PC-9 (cell line): Measurements from ENCODE around the gene MVB12B. TPM values are rescaled to one million over a fixed set of nuclear protein-coding genes. Genes with fewer than 3 reads are reported as not detected.

ENCODE experiments used
- BruUV-seq: library from RNA; stranded (reverse); fragments of 400-500 nt; replicated peaks from 2 replicates; lab custom pipeline; 2021; lab: Mats Ljungman, UMichigan
- CTCF ChIA-PET: fragments of 300-600 bp; sonication (Branson Sonifier 250); formaldehyde crosslinking; loops from one replicate; lab custom pipeline; 2022; ENCODE audit warnings: antibody characterized with exemption; lab: Charles Lee
- POLR2A ChIA-PET: fragments of 300-600 bp; sonication (Branson Sonifier 250); formaldehyde crosslinking; loops from one replicate; lab custom pipeline; 2022; ENCODE audit warnings: antibody characterized with exemption; ENCODE audit not compliant: unreplicated experiment; lab: Charles Lee
- DNase-seq, 2 experiments: peaks; one replicate each; pipeline versions ENCODE4 v3.0.0 to v3.0.0-alpha.2; 2015 to 2022; ENCODE audit warnings: mixed read lengths in 1 of 2
- H2AFZ ChIP-seq: fragments of 200-600 bp; sonication (generic); 2 replicates; pipeline ENCODE4 v1.8.1; 2017; ENCODE audit warnings: antibody characterized with exemption
- H3F3A ChIP-seq: fragments of 200-600 bp; sonication (generic); 2 replicates; pipeline ENCODE4 v1.8.1; 2017; ENCODE audit warnings: antibody characterized with exemption, mild to moderate bottlenecking, low read depth; ENCODE audit not compliant: insufficient read depth
- H3K27ac ChIP-seq: fragments of 200-600 bp; sonication (generic); 2 replicates; pipeline ENCODE4 v1.6.1; 2016; ENCODE audit warnings: mixed run types
- H3K27me3 ChIP-seq: fragments of 200-600 bp; sonication (generic); 2 replicates; pipeline ENCODE4 v1.6.1; 2016; ENCODE audit warnings: low read depth, mixed run types; ENCODE audit not compliant: insufficient read depth
- H3K36me3 ChIP-seq: fragments of 200-600 bp; sonication (generic); 2 replicates; pipeline ENCODE4 v1.6.1; 2016; ENCODE audit warnings: low read depth, mixed run types
- H3K4me1 ChIP-seq: fragments of 200-600 bp; sonication (generic); replicated peaks from 2 replicates; pipeline ENCODE4 v1.6.1; 2016; ENCODE audit warnings: mixed run types; ENCODE audit not compliant: insufficient read depth
- H3K4me2 ChIP-seq: fragments of 200-600 bp; sonication (generic); 2 replicates; pipeline ENCODE4 v1.6.1; 2017; ENCODE audit warnings: mixed run types
- H3K4me3 ChIP-seq: fragments of 200-600 bp; sonication (generic); 2 replicates; pipeline ENCODE4 v1.6.1; 2016; ENCODE audit warnings: mixed run types
- H3K79me2 ChIP-seq: fragments of 200-600 bp; sonication (generic); 2 replicates; pipeline ENCODE4 v1.6.1; 2017; ENCODE audit warnings: low read depth, mixed run types
- H3K9me2 ChIP-seq: fragments of 200-600 bp; sonication (generic); 2 replicates; pipeline ENCODE4 v1.8.1; 2017; ENCODE audit warnings: mild to moderate bottlenecking; ENCODE audit not compliant: insufficient read depth
- H3K9me3 ChIP-seq: fragments of 200-600 bp; sonication (generic); 2 replicates; pipeline ENCODE4 v1.8.1; 2016; ENCODE audit warnings: low read depth; ENCODE audit not compliant: insufficient read depth
- H4K20me1 ChIP-seq: fragments of 200-600 bp; sonication (generic); 2 replicates; pipeline ENCODE4 v1.8.1; 2017; ENCODE audit not compliant: insufficient read depth
- CTCF ChIP-seq: fragments of 200-600 bp; sonication (generic); conservative IDR thresholded peaks from 2 replicates; pipeline ENCODE4 v1.6.1; 2017; ENCODE audit warnings: mixed run types, antibody characterized with exemption, mild to moderate bottlenecking, moderate library complexity
- EZH2 ChIP-seq: fragments of 200-600 bp; sonication (generic); IDR thresholded peaks from 2 replicates; pipeline ENCODE4 v1.8.0; 2017; ENCODE audit warnings: antibody characterized with exemption, low read depth
- intact Hi-C: fragments of 100-400 bp; cut with micrococcal nuclease; formaldehyde crosslinking; loops from one replicate; pipeline ENCODE4 v1.10.0; 2022; ENCODE audit not compliant: unreplicated experiment
- total RNA-seq: library from RNA; stranded (reverse); gene quantifications from 2 replicates; pipeline ENCODE4 v1.2.3, GENCODE V29; 2021

The MVB12B gene
- total RNA-seq, 1 experiment from 2014 or later, result 8.8 TPM

- Histone ChIP-seq H3K79me2 (no peaks in the 10 kb centered on the region), H3K4me1 (peaks cover 10% of the 10 kb centered on the region), H3K27ac (0 out of 2 replicates have a peak overlapping the region, but pooled peaks have one; percentile 6), H4K20me1 (no peaks in the 10 kb centered on the region), H3K4me3 (no peak overlapping the region), H3F3A (peaks cover 5% of the 10 kb centered on the region; the same call in 1 of the 2 replicates), H3K4me2 (peak overlapping the region; percentile 22; the same call in 1 of the 2 replicates), H3K9me2 (no peaks in the 10 kb centered on the region), H3K36me3 (no peaks in the 10 kb centered on the region), H2AFZ (no peak overlapping the region), H3K9me3 (no peaks in the 10 kb centered on the region), H3K27me3 (no peaks in the 10 kb centered on the region)
- ChIA-PET POLR2A (no interaction called here), CTCF (no interaction called here)
- intact Hi-C loops, result no loop called here
- no TSS peak for BruUV-seq
- no peak for DNase-seq
- TF ChIP-seq CTCF (no peak), EZH2 (no peak)
These were observed 144.5 kb downstream of the MVB12B start for GRCh38 chr9:126471084-126471624.

DNA sequence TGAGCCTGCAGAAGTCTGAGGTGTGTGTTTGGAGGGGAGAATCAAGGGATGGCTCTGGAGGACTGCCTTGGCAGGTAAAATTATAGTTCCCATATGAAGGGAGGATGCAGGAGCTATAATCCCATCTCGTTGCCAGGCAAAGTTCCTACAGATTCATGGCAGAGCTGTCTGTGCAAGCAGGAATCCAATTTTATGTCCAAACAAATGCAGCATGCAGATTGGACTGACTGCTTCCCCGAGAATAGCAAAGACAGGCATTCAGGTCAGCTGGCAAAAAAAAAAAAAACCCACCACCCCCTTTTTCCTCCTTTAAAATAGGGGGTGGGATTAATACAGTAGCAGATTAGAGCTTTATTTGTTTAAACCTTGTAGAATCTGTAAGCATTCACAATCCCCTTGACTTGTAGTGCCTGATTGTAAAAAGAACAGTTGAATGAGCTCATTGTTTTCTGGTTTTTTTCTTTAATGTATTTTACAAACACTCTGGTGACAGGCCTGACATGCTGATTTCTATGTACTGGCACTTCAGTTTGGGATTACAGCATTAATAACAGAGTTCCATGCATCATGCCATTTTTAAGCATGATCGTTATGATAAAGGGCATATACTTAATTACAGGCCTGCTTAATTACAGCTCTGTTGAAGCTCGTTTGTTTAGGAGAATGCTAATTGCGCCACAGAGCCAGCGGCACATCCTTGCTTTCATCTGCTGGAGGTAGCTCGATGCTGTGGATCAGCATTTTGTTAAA lies 145.7 kb downstream of the MVB12B start:
- DNase-seq, result no peak
- no TSS peak for BruUV-seq
- Histone ChIP-seq H3F3A (peaks cover 5% of the 10 kb centered on the region; the same call in 1 of the 2 replicates), H3K27ac (no peak overlapping the region), H3K4me3 (no peak overlapping the region), H3K9me2 (no peaks in the 10 kb centered on the region), H3K4me2 (no peak overlapping the region), H3K9me3 (no peaks in the 10 kb centered on the region), H4K20me1 (no peaks in the 10 kb centered on the region), H3K36me3 (no peaks in the 10 kb centered on the region), H3K4me1 (peaks cover 10% of the 10 kb centered on the region), H2AFZ (no peak overlapping the region), H3K27me3 (no peaks in the 10 kb centered on the region), H3K79me2 (no peaks in the 10 kb centered on the region)
- TF ChIP-seq EZH2 (no peak), CTCF (no peak)
- CTCF ChIA-PET, result no interaction called here
- intact Hi-C loops, result no loop called here
- POLR2A ChIA-PET, result no interaction called here

DNA sequence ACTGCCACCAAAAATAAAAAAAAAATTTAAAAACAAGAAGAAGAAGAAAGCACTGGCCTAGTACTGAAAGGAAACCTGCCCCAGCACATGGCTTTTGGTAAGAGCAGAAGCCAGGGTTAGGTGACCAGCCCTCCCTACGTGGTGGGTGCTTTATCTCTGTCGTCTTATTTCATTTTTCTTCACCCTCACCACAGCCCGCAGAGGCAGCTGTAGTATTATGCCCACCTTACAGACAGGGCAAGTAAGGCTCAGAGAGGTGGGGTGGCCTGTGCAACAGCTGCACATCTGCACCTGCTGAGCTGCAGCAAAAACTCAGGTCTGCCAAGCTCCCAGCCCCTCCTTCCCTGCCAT lies 146.3 kb downstream of the MVB12B start:
- Histone ChIP-seq H3K4me1 (peaks cover 10% of the 10 kb centered on the region), H3F3A (peaks cover 5% of the 10 kb centered on the region; the same call in 1 of the 2 replicates), H3K79me2 (no peaks in the 10 kb centered on the region), H3K4me2 (no peak overlapping the region), H3K4me3 (no peak overlapping the region), H3K9me3 (no peaks in the 10 kb centered on the region), H3K27ac (no peak overlapping the region), H3K9me2 (no peaks in the 10 kb centered on the region), H3K36me3 (no peaks in the 10 kb centered on the region), H4K20me1 (no peaks in the 10 kb centered on the region), H3K27me3 (no peaks in the 10 kb centered on the region), H2AFZ (no peak overlapping the region)
- intact Hi-C loops, result no loop called here
- TF ChIP-seq EZH2, result no peak
- no peak for TF ChIP-seq CTCF
- ChIA-PET POLR2A (no interaction called here), CTCF (no interaction called here)
- BruUV-seq, result no TSS peak
- DNase-seq, result no peak
